HL-60/S4 treated with phorbol 12-myristate 13-acetate at 8.2 ng/mL for 4 days and 3 days (cell line): ENCODE results near the gene DDX3X.
"Not testable (repeated sequence)": the region's sequence is repeated elsewhere in the genome, so short reads cannot be mapped to it uniquely, and the experiment has no call there.

Experiments used
- in situ Hi-C: fragments of 300-500 bp; cut with MboI; formaldehyde crosslinking; loops from 2 replicates; pipeline ENCODE4 v1.15.0; 2022; ENCODE audit warnings: low sequenced_read_pairs

The DDX3X gene

DNA sequence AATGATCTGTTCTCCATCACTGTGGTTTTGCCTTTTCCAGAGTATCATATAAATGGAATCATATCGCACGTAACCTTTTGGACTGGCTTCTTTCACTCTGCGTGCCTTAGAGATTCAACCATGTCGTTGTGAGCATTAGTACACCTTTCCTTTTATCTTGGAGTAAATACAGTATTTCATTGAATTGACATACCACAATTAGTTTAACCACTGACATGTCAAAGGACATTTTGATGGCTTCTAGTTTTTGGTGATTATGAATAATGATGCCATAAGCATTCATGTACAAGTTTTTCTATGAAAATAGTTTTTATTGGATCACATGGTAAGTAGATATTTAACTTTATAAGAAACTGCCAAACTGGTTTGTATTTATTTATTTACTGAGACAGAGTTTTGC, 35.2 kb downstream of the DDX3X start:
- in situ Hi-C loops: no loop called here

GRCh38 chrX:41371575-41371974, 37.6 kb downstream of the DDX3X start:
- in situ Hi-C loops: not testable (repeated sequence)

GRCh38 chrX:41373989-41374606, 40.1 kb downstream of the DDX3X start:
- in situ Hi-C loops: no loop called here

GRCh38 chrX:41377624-41378023, 43.7 kb downstream of the DDX3X start:
- in situ Hi-C loops: no loop called here

GRCh38 chrX:41381685-41382084, 47.7 kb downstream of the DDX3X start:
- in situ Hi-C loops: no loop called here

DNA sequence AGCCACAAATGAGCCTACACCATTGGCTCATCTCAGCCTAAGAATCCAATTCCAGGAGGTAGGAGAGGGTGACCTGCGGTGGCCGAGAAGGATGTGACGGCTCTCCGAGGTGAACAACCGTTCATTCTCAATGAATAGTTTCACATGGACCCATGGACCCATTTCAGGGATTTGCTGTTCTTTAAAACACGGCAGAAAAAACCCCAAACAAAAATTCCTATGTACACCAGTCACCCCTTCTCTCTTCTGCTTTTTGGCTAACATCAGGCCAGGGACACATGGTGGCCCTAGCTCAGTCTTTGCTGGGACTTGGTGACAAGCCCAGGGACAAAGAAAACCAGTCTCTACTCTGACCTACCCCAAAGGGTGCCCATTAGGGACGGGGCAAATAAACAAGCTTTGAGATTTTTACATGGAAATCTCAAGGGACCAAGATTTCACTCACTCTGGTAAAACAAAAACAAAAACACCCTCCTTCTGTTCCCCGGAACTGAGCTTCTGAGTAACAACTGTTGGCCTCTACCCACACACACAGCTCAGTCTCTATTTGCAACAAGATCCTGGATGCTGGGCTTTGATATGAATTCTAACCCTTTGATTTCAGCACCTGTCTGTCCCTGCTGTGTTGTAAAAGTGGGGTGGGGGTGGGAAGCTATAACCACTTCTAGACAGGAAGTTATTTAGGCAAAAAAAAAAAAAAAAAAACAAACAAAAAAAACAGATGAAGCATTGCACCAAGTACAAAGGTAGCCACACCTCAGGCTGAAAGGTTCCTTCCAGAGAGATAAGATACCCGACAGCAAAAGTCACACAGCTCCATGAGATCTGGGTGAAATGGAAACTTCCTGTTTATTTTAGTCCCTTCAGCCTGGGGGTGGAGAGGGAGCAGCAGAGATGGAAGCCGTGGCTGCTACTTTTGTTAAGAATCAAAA, 49.0 kb downstream of the DDX3X start:
- in situ Hi-C loops: no loop called here

DNA sequence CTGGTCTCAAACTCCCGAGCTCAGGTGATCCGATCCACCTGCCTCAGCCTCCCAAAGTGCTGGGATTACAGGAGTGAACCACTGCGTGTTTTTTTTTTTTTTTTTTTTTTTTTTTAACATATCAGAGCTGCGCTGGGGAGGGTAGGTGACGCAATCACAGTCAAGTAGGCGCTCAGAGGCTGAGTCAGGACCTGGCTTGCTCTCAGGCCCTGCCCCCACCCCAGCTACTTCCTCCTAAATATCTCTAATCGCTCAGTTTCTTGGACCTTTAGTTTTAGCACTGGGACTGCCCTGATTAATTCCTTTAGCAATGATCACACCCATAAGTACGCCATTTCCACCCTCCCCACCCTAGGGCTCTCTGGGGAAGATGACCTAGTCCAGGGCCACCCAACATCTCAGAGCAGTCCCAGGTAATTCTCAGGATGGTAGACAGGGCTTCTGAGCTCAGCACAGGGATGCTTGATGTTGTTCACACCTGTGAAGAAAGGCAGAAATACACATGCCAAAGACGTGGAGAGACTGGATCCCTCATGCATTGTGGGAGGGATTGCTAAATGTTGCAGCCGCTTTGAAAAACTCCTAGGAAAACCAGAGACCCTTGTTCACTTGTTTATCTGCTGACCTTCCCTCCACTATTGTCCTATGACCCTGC, 50.2 kb downstream of the DDX3X start:
- in situ Hi-C loops: no loop called here

GRCh38 chrX:41386222-41386990, 52.4 kb downstream of the DDX3X start:
- in situ Hi-C loops: no loop called here

- in situ Hi-C loops: no loop called here
Measured at GRCh38 chrX:41388543-41388942, 54.6 kb downstream of the DDX3X start.

GRCh38 chrX:41389311-41389888, 55.4 kb downstream of the DDX3X start:
- in situ Hi-C loops: no loop called here

DNA sequence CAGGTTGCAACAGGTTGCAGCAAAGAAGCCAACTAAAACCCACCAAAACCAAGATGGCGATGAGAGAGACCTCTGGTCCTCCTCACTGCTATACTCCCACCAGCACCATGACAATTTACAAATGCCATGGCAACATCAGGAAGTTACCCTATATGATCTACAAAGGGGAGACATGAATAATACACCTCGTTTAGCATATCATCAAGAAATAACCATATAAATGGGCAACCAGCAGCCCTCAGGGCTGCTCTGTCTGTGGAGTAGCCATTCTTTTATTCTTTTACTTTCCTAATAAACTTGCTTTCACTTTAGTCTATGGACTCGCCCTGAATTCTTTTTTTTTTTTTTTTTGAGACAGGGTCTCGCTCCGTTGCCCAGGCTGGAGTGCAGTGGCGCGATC, 56.6 kb downstream of the DDX3X start:
- in situ Hi-C loops: not testable (repeated sequence)

DNA sequence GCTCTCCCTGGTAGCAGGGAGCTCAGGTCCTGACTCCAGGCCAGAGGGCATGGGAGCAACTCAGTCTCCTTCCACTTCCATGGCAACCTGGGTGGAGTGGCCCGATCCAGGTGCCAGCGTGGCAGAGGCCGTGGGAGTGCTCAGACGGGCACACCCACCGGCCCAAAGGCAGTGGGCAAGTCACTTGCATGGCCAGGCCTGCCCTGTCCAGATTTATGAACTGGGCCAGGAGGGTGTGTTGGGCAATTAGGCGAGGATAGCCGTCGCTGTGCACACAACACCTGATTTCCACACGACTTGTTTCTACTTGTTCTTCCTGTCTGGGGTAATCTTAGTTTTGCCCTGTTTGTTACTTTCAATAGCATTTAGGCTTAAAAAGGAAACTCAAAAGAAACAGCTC, 57.6 kb downstream of the DDX3X start:
- in situ Hi-C loops: no loop called here

- in situ Hi-C loops: no loop called here
Measured at GRCh38 chrX:41394293-41394692, 60.3 kb downstream of the DDX3X start.

DNA sequence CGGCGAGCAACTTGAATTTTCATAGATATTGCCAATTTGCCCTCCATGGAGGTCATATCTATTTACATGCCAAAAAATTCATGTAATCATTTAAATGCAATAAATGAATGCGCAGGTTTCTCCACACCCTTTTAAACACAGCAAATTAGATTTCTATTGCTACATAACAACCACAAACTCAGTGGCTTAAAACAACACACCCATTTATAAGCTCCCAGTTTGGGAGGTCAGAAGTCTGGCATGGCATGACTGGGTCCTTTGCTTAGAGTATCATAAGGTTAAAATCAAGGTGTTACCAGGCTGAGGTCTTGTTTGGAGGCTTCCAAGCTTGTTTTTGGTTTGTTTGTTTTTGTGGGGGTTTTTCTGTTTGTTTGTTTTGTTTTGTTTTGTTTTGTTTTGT, 63.3 kb downstream of the DDX3X start:
- in situ Hi-C loops: no loop called here

DNA sequence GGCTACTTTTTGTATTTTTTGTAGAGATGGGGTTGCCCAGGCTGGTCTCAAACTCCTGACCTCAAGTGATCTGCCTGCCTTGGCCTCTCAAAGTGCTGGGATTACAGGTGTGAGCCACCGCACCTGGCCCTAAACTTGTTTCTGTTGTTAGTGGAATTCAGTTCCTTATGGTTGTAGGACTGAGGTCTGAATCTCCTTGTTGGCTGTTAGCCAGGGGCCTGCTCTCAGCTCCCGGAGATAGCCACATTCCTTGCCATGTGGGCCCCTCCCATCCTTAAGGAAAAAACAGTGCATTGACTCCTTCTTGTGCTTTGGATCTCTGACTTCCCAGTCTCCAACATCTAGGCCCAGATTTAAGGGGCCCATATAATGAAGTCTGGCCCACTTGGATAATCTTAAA, 63.8 kb downstream of the DDX3X start:
- in situ Hi-C loops: no loop called here

DNA sequence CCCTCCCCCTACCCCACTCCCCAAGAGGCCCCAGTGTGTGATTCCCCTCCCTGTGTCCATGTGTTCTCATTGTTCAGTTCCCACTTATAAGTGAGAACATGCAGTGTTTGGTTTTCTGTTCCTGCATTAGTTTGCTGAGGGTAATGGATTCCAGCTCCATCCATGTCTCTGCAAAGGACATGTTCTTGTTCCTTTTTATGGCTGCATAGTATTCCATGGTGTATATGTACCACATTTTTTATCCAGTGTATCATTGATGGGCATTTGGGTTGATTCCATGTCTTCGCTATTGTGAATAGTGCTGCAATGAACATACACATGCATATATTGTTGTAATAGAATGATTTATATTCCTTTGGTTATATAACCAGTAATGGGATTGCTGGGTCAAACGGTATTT, 68.6 kb downstream of the DDX3X start:
- in situ Hi-C loops: not testable (repeated sequence)

DNA sequence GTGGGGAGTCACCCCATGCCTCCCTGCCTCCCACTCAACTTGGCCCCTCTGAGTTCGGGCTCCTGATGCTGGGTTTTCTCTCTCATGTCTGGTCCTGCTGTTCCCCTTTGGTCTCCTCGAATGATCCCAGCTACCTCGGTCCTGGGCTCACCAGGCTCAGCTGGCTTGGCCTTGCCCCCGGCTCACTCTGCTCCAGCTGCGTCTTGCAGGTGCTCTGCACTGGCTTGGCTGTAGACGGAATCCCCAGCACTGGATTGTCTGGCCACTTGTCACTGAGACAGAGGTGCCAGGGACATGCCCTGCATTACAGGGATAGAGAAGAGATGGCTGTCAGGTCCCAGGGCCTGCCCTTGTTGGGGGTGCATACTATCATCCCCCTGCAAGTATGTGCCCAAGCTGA, 71.6 kb downstream of the DDX3X start:
- in situ Hi-C loops: no loop called here

DNA sequence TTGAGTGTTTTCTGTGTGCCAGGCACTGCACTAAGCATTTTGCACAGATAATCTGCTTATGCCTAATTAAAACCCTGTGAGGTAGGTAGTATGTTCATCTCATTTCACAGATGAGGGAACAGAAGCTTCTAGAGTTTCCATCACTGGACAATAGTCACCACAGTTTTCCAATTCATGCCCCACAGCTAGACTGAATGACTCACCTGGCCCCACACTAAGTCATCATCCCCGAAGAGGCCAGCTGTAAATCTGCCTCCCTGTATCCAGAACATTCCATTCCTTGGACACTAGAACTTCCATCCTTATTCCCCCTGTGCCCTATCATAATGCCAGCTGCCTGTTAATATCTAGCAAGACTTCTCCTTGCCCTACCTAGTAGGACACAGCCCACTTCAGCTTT, 72.2 kb downstream of the DDX3X start:
- in situ Hi-C loops: no loop called here

DNA sequence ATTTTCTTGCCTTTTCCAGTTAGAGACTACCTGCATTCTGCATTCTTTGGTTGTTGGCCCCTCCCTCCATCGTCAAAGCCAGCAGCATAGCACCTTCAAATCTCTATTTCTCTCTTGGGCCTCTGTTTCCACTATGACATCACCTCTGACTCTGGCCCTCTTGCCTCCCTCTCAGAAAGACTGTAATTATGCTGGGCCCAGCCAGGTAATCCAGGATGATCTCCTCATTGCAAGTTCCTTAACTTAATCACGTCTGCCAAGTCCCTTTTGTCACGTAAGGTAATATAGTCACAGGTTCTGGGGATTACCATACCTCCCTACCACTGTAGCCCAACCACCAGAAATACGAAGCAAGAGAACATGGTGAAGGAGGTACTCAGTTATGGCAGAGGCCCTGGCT, 73.9 kb downstream of the DDX3X start:
- in situ Hi-C loops: no loop called here

- in situ Hi-C loops: no loop called here
Measured at GRCh38 chrX:41408576-41408975, 74.6 kb downstream of the DDX3X start.

DNA sequence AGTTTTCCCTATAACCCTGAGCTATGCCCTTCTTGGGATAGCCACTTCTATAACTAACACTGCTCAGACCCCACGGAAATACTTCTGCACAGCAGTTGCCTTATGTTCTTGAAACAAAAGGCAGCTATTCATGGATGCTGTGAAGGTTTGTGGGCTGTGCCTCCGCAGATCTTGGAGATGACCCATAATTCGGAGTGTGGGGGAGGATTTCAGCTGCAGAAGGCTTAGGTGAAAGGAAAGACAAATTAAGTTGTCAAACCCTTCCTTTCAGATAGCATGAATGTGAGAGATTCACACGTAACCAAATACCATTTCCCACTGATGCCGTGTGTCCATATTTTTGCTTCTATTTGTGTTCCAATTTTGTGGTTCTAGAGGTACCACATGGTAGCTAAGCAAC, 75.0 kb downstream of the DDX3X start:
- in situ Hi-C loops: no loop called here
